ENCODE measurements around the gene GOLGA6D.
"Not testable (repeated sequence)": the region's sequence is repeated elsewhere in the genome, so short reads cannot be mapped to it uniquely, and the experiment has no call there.

Gene GOLGA6D

DNA sequence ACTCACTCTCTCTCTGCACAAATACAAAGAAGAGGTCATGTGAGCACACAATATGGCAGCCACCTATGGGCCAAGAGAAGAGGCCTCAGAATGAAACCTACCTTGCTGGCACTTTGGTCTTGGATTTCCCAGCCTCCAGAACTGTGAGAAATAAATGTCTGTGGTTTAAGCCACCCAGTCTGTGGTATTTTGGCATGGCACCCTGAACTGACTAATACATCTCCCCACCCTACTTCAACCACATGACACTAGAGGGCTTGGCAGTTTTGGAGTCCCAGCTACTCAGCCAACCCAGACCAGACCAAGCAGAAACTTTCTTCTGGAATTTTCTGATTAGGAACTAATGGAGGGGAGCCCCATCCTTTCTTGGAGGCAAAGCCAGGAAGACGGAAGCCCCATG lies 29.9 kb downstream of the GOLGA6D start:
- not testable (repeated sequence) for H3K9me3 Mint-ChIP-seq, H3K4me1 Mint-ChIP-seq, H3K4me3 Mint-ChIP-seq, H3K27me3 Mint-ChIP-seq, H3K36me3 Mint-ChIP-seq, H3K27ac Mint-ChIP-seq

DNA sequence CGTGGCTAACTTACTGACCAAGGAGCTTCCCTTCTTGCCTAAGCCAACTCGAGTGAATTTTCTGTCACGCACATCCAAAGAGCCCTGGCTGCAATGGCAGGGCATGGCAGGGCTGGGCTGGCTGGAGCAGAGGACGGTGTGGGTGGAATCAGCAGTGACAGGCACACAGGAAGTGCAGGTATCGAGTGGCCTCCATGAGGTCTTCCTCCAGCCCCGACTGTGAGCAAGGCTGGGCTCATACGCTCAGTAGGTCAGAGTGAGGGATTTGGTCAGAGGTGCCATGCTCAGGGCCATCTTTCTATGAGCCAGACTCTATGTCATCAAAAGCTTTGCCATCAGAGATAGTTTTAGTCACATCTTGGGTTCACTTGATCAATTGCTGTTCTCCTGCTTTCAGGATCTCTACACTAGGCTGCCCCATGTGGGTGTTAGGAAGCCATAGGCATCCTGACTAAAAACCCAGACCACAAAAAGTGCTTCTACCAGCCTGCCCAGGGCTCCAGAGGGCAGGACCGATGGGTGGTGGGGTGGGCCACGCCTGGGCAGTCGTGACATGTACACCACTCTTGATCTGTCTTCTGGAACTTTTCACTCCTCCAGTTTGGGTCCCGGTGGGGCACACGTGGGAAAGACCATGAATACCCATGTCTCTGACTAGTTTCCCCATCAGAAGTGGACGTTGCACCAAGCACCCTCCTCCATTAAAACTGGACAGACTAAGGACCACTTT lies 30.6 kb downstream of the GOLGA6D start:
- peaks cover 4% of the 10 kb centered on the region for H3K27me3 Mint-ChIP-seq
- no peaks in the 10 kb centered on the region for H3K36me3 Mint-ChIP-seq
- no peak overlapping the region for H3K27ac Mint-ChIP-seq
- no peak overlapping the region for H3K4me3 Mint-ChIP-seq
- H3K9me3 Mint-ChIP-seq, result no peaks in the 10 kb centered on the region
- H3K4me1 Mint-ChIP-seq, result no peaks in the 10 kb centered on the region

DNA sequence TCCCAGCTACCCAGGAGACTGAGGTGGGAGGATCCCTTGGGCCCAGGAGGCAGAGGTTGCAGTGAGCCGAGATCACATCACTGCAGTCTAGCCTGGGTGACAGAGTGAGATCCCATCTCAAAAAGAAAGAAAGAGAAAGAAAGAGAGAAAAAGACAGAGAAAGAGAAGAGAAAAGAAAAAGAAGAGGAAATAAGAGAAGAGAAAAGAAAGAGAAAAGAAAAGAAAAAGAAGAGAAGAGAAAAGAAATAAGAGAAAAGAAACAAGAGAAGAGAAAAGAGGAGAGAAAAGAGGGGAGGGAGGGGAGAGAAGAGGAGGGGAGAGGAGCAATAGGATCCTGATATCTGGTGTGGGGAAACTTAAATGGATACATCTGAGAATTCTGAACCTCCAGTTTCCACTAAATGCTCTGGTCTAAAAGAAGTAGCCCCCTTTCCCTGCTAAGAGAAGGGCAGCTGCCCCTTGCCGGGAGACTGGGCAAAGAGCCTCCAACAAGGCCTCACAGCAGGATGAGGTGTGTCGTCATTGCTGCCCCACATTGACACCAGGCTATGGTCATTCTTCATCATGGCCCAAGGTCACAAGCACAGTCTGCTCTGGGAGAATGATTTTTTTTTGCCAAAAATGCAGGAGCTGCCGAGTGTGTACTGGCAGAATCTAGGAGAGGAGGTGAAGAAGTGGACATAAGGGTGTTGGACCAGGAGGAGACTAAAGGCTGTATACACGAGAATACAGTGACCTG lies 32.1 kb downstream of the GOLGA6D start:
- Mint-ChIP-seq H3K36me3 (no peaks in the 10 kb centered on the region), H3K4me3 (no peak overlapping the region), H3K27ac (no peak overlapping the region), H3K9me3 (no peaks in the 10 kb centered on the region), H3K27me3 (peaks cover 2% of the 10 kb centered on the region), H3K4me1 (no peaks in the 10 kb centered on the region)

GRCh38 chr15:75319231-75319897 lies 36.7 kb downstream of the GOLGA6D start:
- not testable (repeated sequence) for H3K36me3 Mint-ChIP-seq, H3K9me3 Mint-ChIP-seq, H3K4me1 Mint-ChIP-seq, H3K4me3 Mint-ChIP-seq, H3K27me3 Mint-ChIP-seq, H3K27ac Mint-ChIP-seq

- Mint-ChIP-seq H3K9me3 (no peaks in the 10 kb centered on the region), H3K36me3 (no peaks in the 10 kb centered on the region), H3K4me3 (no peak overlapping the region), H3K27me3 (no peaks in the 10 kb centered on the region), H3K27ac (no peak overlapping the region), H3K4me1 (no peaks in the 10 kb centered on the region)
Measured at GRCh38 chr15:75321711-75322110, 39.1 kb downstream of the GOLGA6D start.

GRCh38 chr15:75325922-75326321 lies 43.3 kb downstream of the GOLGA6D start:
- Mint-ChIP-seq H3K27me3 (no peaks in the 10 kb centered on the region), H3K36me3 (no peaks in the 10 kb centered on the region), H3K4me1 (no peaks in the 10 kb centered on the region), H3K9me3 (no peaks in the 10 kb centered on the region), H3K27ac (no peak overlapping the region), H3K4me3 (no peak overlapping the region)

GRCh38 chr15:75327005-75327404 lies 44.4 kb downstream of the GOLGA6D start:
- Mint-ChIP-seq H3K27me3 (no peaks in the 10 kb centered on the region), H3K36me3 (no peaks in the 10 kb centered on the region), H3K4me3 (no peak overlapping the region), H3K4me1 (no peaks in the 10 kb centered on the region), H3K27ac (no peak overlapping the region), H3K9me3 (no peaks in the 10 kb centered on the region)

DNA sequence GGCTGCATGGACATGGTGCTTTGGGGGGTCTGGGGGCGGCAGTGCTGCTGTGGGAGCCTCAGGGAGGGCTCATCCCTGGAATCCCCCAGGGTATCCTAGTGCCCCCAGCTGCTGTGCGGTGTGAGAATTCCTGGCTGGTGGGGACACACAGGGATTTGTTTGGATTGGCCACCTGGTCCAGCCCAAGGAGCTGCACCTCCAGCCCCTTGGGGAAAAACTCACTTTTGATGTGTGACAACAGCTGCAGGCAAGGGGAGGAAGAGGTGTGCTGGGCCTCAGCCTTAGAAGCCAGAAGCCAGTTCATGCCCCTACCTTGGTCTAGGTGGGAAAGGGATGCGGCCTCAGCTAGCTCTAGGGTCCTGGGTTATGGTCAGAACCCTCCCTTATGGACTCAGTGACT lies 44.9 kb downstream of the GOLGA6D start:
- Mint-ChIP-seq H3K4me1 (no peaks in the 10 kb centered on the region), H3K9me3 (no peaks in the 10 kb centered on the region), H3K27me3 (no peaks in the 10 kb centered on the region), H3K36me3 (no peaks in the 10 kb centered on the region), H3K27ac (no peak overlapping the region), H3K4me3 (no peak overlapping the region)

DNA sequence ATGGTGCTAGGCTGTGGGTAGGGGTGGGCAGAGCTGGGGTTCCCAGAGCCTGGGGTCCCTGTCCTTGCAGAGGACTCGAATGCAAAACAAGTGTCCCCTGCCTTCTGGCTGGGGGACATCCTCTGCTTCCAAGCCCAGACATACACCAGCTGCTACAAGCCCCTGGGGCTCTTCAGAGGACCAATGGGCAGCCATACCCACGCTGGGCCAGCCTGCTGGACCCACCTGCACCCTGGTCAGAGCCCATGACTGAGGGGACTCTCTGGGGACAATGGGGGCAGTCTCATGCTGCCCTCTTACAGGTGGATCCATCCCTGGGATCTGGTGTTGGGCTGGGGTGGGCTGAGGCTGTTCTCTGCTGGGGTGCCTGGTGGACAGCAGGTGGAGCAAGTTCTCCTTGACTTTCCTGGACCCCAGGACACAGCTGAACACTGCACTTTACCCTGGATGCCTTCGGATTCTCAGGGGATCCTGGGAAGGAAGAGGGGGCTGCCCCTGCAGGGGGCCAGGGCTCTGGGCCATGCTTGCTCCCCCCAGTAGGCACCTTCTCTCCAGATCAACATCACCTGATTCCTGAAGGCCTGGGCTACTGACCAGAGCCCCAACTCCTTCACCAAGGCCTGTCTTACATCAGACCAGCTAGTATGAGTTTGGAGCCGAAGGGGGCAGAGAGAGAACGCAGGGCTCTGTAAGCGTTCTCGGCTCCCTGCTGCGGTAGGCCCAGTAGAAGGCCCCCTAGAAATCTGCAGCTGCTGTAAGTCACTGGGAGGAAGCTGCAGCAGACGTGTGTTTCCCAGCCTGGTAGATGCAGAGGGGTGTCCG lies 46.1 kb downstream of the GOLGA6D start:
- Mint-ChIP-seq H3K9me3 (no peaks in the 10 kb centered on the region), H3K4me1 (no peaks in the 10 kb centered on the region), H3K4me3 (no peak overlapping the region), H3K27ac (no peak overlapping the region), H3K27me3 (no peaks in the 10 kb centered on the region), H3K36me3 (no peaks in the 10 kb centered on the region)

- Mint-ChIP-seq H3K27ac (no peak overlapping the region), H3K9me3 (no peaks in the 10 kb centered on the region), H3K36me3 (no peaks in the 10 kb centered on the region), H3K27me3 (no peaks in the 10 kb centered on the region), H3K4me1 (no peaks in the 10 kb centered on the region), H3K4me3 (no peak overlapping the region)
Measured at GRCh38 chr15:75329571-75329970, 46.9 kb downstream of the GOLGA6D start.

GRCh38 chr15:75332093-75332492 lies 49.5 kb downstream of the GOLGA6D start:
- H3K36me3 Mint-ChIP-seq, H3K4me3 Mint-ChIP-seq, H3K9me3 Mint-ChIP-seq, H3K27me3 Mint-ChIP-seq: not testable (repeated sequence)
- Mint-ChIP-seq H3K27ac (peak overlapping the region; percentile 14), H3K4me1 (peaks cover 20% of the 10 kb centered on the region)

GRCh38 chr15:75333654-75334419 lies 51.2 kb downstream of the GOLGA6D start:
- not testable (repeated sequence) for H3K36me3 Mint-ChIP-seq, H3K4me3 Mint-ChIP-seq, H3K9me3 Mint-ChIP-seq, H3K27ac Mint-ChIP-seq, H3K27me3 Mint-ChIP-seq
- peaks cover 20% of the 10 kb centered on the region for H3K4me1 Mint-ChIP-seq

DNA sequence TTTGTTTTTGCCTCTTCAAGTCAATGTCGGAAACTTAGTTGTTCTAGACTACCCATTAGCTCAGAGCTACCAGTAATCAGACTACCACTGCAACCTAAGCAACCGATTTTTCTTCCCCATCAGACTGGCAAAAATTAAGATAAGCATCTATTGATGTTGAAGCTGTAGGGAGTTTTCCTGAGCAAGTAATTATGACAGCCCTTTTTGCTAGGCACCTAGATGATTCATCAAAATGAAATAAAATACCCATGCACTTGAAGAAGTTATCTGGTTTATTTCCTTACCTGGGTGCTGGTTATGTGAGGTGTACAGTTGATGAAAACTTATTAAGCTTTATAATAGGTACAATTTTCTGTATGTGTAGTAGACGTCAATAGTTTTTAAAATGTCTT lies 52.7 kb downstream of the GOLGA6D start:
- peak overlapping the region; percentile 94 for H3K27ac Mint-ChIP-seq
- H3K4me3 Mint-ChIP-seq, result peak overlapping the region; percentile 96
- H3K9me3 Mint-ChIP-seq, result no peaks in the 10 kb centered on the region
- no peaks in the 10 kb centered on the region for H3K27me3 Mint-ChIP-seq
- H3K36me3 Mint-ChIP-seq, result peaks cover 3% of the 10 kb centered on the region
- H3K4me1 Mint-ChIP-seq, result peaks cover 20% of the 10 kb centered on the region

GRCh38 chr15:75335705-75336355 lies 53.2 kb downstream of the GOLGA6D start, which contains the start of gene COMMD4:
TSS of gene COMMD4 (plus strand) at chr15:75336063. CDS start at chr15:75336090, 27 bp downstream.
- H3K4me1 Mint-ChIP-seq, result peaks cover 20% of the 10 kb centered on the region
- H3K27ac Mint-ChIP-seq, result peak within 1 kb of the TSS; percentile 94
- peak within 1 kb of the TSS; percentile 96 for H3K4me3 Mint-ChIP-seq
- H3K27me3 Mint-ChIP-seq, result no peaks in the 10 kb centered on the region
- no peaks in the 10 kb centered on the region for H3K9me3 Mint-ChIP-seq
- H3K36me3 Mint-ChIP-seq, result peaks cover 3% of the 10 kb centered on the region
